ENCODE results near the gene CERS6.
A peak's percentile ranks its signal among the peaks of the same experiment; 100 is the strongest.

Gene CERS6

GRCh38 chr2:168596881-168597655 is 141.0 kb downstream of the CERS6 start:
- DNase-seq (ENCODE audit: low read depth in 4 of 4, low spot score in 1 of 4) = no peak

- DNase-seq (ENCODE audit: low read depth in 4 of 4, low spot score in 1 of 4) = no peak
These were observed 143.7 kb downstream of the CERS6 start for GRCh38 chr2:168599738-168600137.

GRCh38 chr2:168600949-168601348 is 144.9 kb downstream of the CERS6 start:
- no peak for DNase-seq (ENCODE audit: low read depth in 4 of 4, low spot score in 1 of 4)

GRCh38 chr2:168601741-168602140 is 145.7 kb downstream of the CERS6 start:
- DNase-seq (ENCODE audit: low read depth in 4 of 4, low spot score in 1 of 4) = no peak

GRCh38 chr2:168602379-168602778 is 146.3 kb downstream of the CERS6 start:
- no peak for DNase-seq (ENCODE audit: low read depth in 4 of 4, low spot score in 1 of 4)

- DNase-seq (ENCODE audit: low read depth in 4 of 4, low spot score in 1 of 4) = no peak
These were observed 146.9 kb downstream of the CERS6 start for GRCh38 chr2:168602846-168603401.

- DNase-seq (ENCODE audit: low read depth in 4 of 4, low spot score in 1 of 4) = no peak
These were observed 147.4 kb downstream of the CERS6 start for GRCh38 chr2:168603439-168603961.

GRCh38 chr2:168604252-168604651 is 148.2 kb downstream of the CERS6 start:
- DNase-seq (ENCODE audit: low read depth in 4 of 4, low spot score in 1 of 4) = no peak

- no peak for DNase-seq (ENCODE audit: low read depth in 4 of 4, low spot score in 1 of 4)
These were observed 151.9 kb downstream of the CERS6 start for GRCh38 chr2:168607992-168608391.

GRCh38 chr2:168608796-168609195 is 152.7 kb downstream of the CERS6 start:
- no peak for DNase-seq (ENCODE audit: low read depth in 4 of 4, low spot score in 1 of 4)

- no peak for DNase-seq (ENCODE audit: low read depth in 4 of 4, low spot score in 1 of 4)
These were observed 155.0 kb downstream of the CERS6 start for GRCh38 chr2:168611091-168611490.

GRCh38 chr2:168611896-168612650 is 156.0 kb downstream of the CERS6 start:
- DNase-seq (ENCODE audit: low read depth in 4 of 4, low spot score in 1 of 4) = no peak

- DNase-seq (ENCODE audit: low read depth in 4 of 4, low spot score in 1 of 4) = no peak
These were observed 156.6 kb downstream of the CERS6 start for GRCh38 chr2:168612719-168613118.

- DNase-seq (ENCODE audit: low read depth in 4 of 4, low spot score in 1 of 4) = no peak
These were observed 157.5 kb downstream of the CERS6 start for GRCh38 chr2:168613551-168613950.

GRCh38 chr2:168614172-168615018 is 158.3 kb downstream of the CERS6 start:
- peak in 1 of 4 experiments; percentile 7 for DNase-seq (ENCODE audit: low read depth in 4 of 4, low spot score in 1 of 4)

- no peak for DNase-seq (ENCODE audit: low read depth in 4 of 4, low spot score in 1 of 4)
These were observed 164.5 kb downstream of the CERS6 start for GRCh38 chr2:168620554-168620953.

GRCh38 chr2:168622559-168622958 is 166.5 kb downstream of the CERS6 start:
- DNase-seq (ENCODE audit: low read depth in 4 of 4, low spot score in 1 of 4) = no peak

GRCh38 chr2:168624028-168624427 is 168.0 kb downstream of the CERS6 start:
- DNase-seq (ENCODE audit: low read depth in 4 of 4, low spot score in 1 of 4) = no peak

- no peak for DNase-seq (ENCODE audit: low read depth in 4 of 4, low spot score in 1 of 4)
These were observed 170.0 kb downstream of the CERS6 start for GRCh38 chr2:168626096-168626495.

- no peak for DNase-seq (ENCODE audit: low read depth in 4 of 4, low spot score in 1 of 4)
These were observed 170.6 kb downstream of the CERS6 start for GRCh38 chr2:168626647-168627046.

GRCh38 chr2:168632709-168633121 is 176.6 kb downstream of the CERS6 start:
- DNase-seq (ENCODE audit: low read depth in 4 of 4, low spot score in 1 of 4) = no peak

Measured in stimulated activated CD4-positive, alpha-beta T cell treated with anti-CD3 and anti-CD28 coated beads, Interleukin-1b, Interleukin-23, amount 100 ng/mL, for 24 hours (primary cell).